DND-41 (cell line): ENCODE data around the gene THSD7A.

Experiments
- ATAC-seq: fragments of 200-7000 bp; cut with Tn5 transposase; 3 replicates; pipeline ENCODE4 v1.9.1; 2021; ENCODE audit warnings: low read depth; ENCODE audit not compliant: insufficient read depth
- DNase-seq: peaks from one replicate; pipeline ENCODE4 v3.0.0-alpha.2; 2020
- H2AFZ ChIP-seq: 2 replicates; pipeline ENCODE4 v1.6.0; 2012; ENCODE audit warnings: low read depth, low read length
- H3K27ac ChIP-seq: 2 replicates; pipeline ENCODE4 v1.5.1; 2012; ENCODE audit warnings: low read length, inconsistent platforms
- H3K27me3 ChIP-seq: fragments of 200-600 bp; sonication (generic); 2 replicates; pipeline ENCODE4 v1.6.0; 2012; ENCODE audit warnings: low read length, mild to moderate bottlenecking, inconsistent platforms; ENCODE audit not compliant: insufficient read depth, poor library complexity
- H3K36me3 ChIP-seq: 2 replicates; pipeline ENCODE4 v1.5.1; 2012; ENCODE audit warnings: low read length, inconsistent platforms; ENCODE audit not compliant: insufficient read depth
- H3K4me1 ChIP-seq: 2 replicates; pipeline ENCODE4 v1.5.1; 2012; ENCODE audit warnings: mild to moderate bottlenecking, low read length; ENCODE audit not compliant: insufficient read depth
- H3K4me2 ChIP-seq: 2 replicates; pipeline ENCODE4 v1.6.0; 2012; ENCODE audit warnings: mild to moderate bottlenecking, moderate library complexity, low read length, inconsistent platforms; ENCODE audit not compliant: insufficient read depth
- H3K4me3 ChIP-seq, 2 experiments: fragments of 200-600 bp in 1 of 2; shearing (Covaris generic) in 1 of 2; 2 replicates each; pipeline ENCODE4 v1.5.1; 2012 to 2016; ENCODE audit warnings: inconsistent platforms in 2 of 2, low read length in 2 of 2, mild to moderate bottlenecking in 2 of 2, low read depth in 1 of 2, moderate library complexity in 1 of 2
- H3K79me2 ChIP-seq: 2 replicates; pipeline ENCODE4 v1.6.0; 2012; ENCODE audit warnings: low read length, inconsistent platforms; ENCODE audit not compliant: insufficient read depth
- H3K9ac ChIP-seq: 2 replicates; pipeline ENCODE4 v1.6.0; 2012; ENCODE audit warnings: low read depth, mild to moderate bottlenecking, inconsistent platforms, low read length, moderate library complexity
- H3K9me3 ChIP-seq: 2 replicates; pipeline ENCODE4 v1.5.1; 2012; ENCODE audit warnings: low read length, moderate library complexity, mild to moderate bottlenecking, inconsistent platforms; ENCODE audit not compliant: insufficient read depth, severe bottlenecking
- H4K20me1 ChIP-seq: 2 replicates; pipeline ENCODE4 v1.6.0; 2012; ENCODE audit warnings: low read length; ENCODE audit not compliant: insufficient read depth
- EZH2 ChIP-seq: IDR thresholded peaks from 3 replicates; pipeline ENCODE4 v1.6.1; 2012; ENCODE audit warnings: borderline replicate concordance, low read depth, mild to moderate bottlenecking, moderate library complexity, low read length, inconsistent platforms; ENCODE audit not compliant: severe bottlenecking
- TF ChIP-seq, protein P1 (sequence below): IDR thresholded peaks from 2 replicates; pipeline ENCODE4 v1.5.1; 2012; ENCODE audit warnings: borderline replicate concordance, low read length, moderate library complexity, mild to moderate bottlenecking; ENCODE audit not compliant: poor library complexity, severe bottlenecking; ENCODE audit errors: extremely low read depth

THSD7A gene

DNA sequence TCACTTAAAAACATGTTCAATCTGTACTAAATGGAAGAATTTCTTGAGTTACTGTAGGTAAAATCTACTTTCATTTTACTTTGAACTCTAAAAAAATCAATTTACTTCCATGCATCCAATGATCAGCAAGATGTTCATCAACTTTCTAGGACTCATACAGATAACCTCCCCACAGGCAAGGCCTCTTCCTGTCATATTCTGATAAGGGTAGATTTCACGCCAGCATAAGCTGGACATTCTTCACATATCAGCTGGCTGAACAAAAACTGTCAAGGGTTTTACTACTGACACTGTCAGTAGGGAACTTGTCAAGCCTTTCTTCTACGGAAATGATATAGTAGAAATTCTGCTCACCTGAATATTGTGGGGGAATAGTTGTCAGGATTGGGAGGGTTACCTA is 244.9 kb downstream of the THSD7A start:
- no peak overlapping the region for H3K27ac ChIP-seq
- H4K20me1 ChIP-seq, result no peaks in the 10 kb centered on the region
- no peaks in the 10 kb centered on the region for H3K27me3 ChIP-seq
- H2AFZ ChIP-seq, result no peak overlapping the region
- no peaks in the 10 kb centered on the region for H3K9me3 ChIP-seq
- TF ChIP-seq EZH2, result no peak
- TF ChIP-seq, protein P1, sequence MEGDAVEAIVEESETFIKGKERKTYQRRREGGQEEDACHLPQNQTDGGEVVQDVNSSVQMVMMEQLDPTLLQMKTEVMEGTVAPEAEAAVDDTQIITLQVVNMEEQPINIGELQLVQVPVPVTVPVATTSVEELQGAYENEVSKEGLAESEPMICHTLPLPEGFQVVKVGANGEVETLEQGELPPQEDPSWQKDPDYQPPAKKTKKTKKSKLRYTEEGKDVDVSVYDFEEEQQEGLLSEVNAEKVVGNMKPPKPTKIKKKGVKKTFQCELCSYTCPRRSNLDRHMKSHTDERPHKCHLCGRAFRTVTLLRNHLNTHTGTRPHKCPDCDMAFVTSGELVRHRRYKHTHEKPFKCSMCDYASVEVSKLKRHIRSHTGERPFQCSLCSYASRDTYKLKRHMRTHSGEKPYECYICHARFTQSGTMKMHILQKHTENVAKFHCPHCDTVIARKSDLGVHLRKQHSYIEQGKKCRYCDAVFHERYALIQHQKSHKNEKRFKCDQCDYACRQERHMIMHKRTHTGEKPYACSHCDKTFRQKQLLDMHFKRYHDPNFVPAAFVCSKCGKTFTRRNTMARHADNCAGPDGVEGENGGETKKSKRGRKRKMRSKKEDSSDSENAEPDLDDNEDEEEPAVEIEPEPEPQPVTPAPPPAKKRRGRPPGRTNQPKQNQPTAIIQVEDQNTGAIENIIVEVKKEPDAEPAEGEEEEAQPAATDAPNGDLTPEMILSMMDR, result no peak
- no peak for ATAC-seq
- H3K4me2 ChIP-seq, result no peak overlapping the region
- no peak overlapping the region for H3K9ac ChIP-seq
- H3K36me3 ChIP-seq, result no peaks in the 10 kb centered on the region
- H3K4me1 ChIP-seq, result no peaks in the 10 kb centered on the region
- H3K79me2 ChIP-seq, result no peaks in the 10 kb centered on the region
- no peak for DNase-seq
- no peak overlapping the region for H3K4me3 ChIP-seq

DNA sequence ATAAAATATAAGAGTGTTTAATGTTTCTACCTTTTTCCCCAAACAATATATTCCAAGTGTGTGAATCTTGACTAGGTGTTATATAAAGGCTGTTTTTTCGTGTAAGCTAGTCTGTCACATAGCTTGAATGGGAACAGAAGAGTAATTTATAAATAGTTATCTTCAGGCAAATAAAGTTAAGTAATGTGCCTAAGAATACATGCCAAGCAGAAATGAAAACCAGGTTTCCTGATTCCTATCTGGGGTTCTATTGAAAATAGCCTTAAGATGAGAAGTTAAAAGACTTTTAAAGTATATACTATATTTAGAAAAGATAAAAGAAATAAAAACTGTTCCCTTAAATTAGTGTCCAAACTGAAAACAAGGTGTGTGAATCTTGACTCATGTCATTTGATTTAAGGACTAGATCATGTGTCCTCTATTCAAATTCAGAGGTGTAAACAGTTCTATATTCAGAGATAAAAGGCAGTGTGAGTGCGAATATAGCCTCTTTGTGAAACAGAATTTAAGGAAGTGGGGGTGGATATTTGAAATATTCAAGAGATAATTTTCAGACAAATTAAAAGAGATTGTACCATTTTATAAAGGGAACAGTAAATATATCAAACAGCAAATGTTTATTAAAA is 247.5 kb downstream of the THSD7A start:
- TF ChIP-seq, protein P1, result no peak
- no peak for TF ChIP-seq EZH2
- H3K4me1 ChIP-seq, result no peaks in the 10 kb centered on the region
- H2AFZ ChIP-seq, result no peak overlapping the region
- H3K9me3 ChIP-seq, result no peaks in the 10 kb centered on the region
- ATAC-seq, result no peak
- H3K27me3 ChIP-seq, result no peaks in the 10 kb centered on the region
- H3K36me3 ChIP-seq, result no peaks in the 10 kb centered on the region
- DNase-seq, result no peak
- H3K4me2 ChIP-seq, result no peak overlapping the region
- H3K4me3 ChIP-seq, result no peak overlapping the region
- H3K79me2 ChIP-seq, result no peaks in the 10 kb centered on the region
- H3K27ac ChIP-seq, result no peak overlapping the region
- no peaks in the 10 kb centered on the region for H4K20me1 ChIP-seq
- no peak overlapping the region for H3K9ac ChIP-seq

GRCh38 chr7:11579141-11579540 is 252.9 kb downstream of the THSD7A start:
- Histone ChIP-seq H4K20me1 (no peaks in the 10 kb centered on the region), H3K4me3 (no peak overlapping the region), H3K9ac (no peak overlapping the region), H3K4me1 (no peaks in the 10 kb centered on the region), H3K27ac (no peak overlapping the region), H3K9me3 (no peaks in the 10 kb centered on the region), H3K79me2 (no peaks in the 10 kb centered on the region), H3K36me3 (no peaks in the 10 kb centered on the region), H3K27me3 (no peaks in the 10 kb centered on the region), H2AFZ (no peak overlapping the region), H3K4me2 (no peak overlapping the region)
- ATAC-seq (no peak), DNase-seq (no peak)
- no peak for TF ChIP-seq EZH2
- TF ChIP-seq, protein P1, result no peak
